Mesodermal cell (in vitro differentiated cells): ENCODE measurements around the gene CAB39L.

Experiments used
- H3K27ac ChIP-seq: 2 replicates; pipeline ENCODE4 v1.7.0; 2013; ENCODE audit warnings: mild to moderate bottlenecking, low read depth, low read length, moderate library complexity; ENCODE audit not compliant: severe bottlenecking
- H3K36me3 ChIP-seq: 2 replicates; pipeline ENCODE4 v1.7.1; 2013; ENCODE audit warnings: mild to moderate bottlenecking, low read length, moderate library complexity; ENCODE audit not compliant: control insufficient read depth, insufficient read depth
- H3K4me1 ChIP-seq: one replicate; pipeline ENCODE4 v1.7.1; 2013; ENCODE audit warnings: mild to moderate bottlenecking, low read length; ENCODE audit not compliant: insufficient read depth, control insufficient read depth, poor library complexity, severe bottlenecking
- H3K4me3 ChIP-seq: 2 replicates; pipeline ENCODE4 v1.7.0; 2013; ENCODE audit warnings: low read length, control low read depth, mild to moderate bottlenecking; ENCODE audit not compliant: insufficient read depth, poor library complexity, severe bottlenecking; ENCODE audit errors: extremely low read depth
- H3K9me3 ChIP-seq: 2 replicates; pipeline ENCODE4 v1.7.1; 2013; ENCODE audit warnings: mild to moderate bottlenecking, low read length, moderate library complexity; ENCODE audit not compliant: control insufficient read depth
- WGBS, 2 experiments: methylation state at CpG; one replicate each; pipeline ENCODE4 v1.1.5; 2013; ENCODE audit warnings: missing lambda C conversion rate in 2 of 2; ENCODE audit not compliant: insufficient coverage in 2 of 2; 5-methylcytosine and 5-hydroxymethylcytosine counted together

Gene CAB39L

DNA sequence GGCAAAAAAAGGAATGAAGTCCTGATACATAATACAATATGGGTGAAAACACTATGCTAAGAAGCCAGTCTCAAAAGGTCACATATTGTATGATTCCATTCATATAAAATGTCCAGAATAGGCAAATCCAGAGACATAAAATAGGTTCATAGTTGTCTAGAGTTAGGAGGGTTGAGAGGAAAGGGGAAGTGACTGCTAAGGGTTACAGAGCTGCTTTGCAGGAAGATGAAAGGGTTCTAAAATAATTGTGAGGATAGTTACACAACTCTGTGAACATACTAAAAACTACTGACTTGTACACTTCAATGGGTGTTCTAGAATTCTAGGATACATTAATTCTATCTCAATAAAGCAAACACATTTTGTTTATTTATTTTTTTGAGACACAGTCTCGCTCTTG is 25.7 kb downstream of the CAB39L start:
- H3K9me3 ChIP-seq: no peaks in the 10 kb centered on the region
- no peaks in the 10 kb centered on the region for H3K36me3 ChIP-seq
- no peak overlapping the region for H3K27ac ChIP-seq
- peaks cover 7% of the 10 kb centered on the region for H3K4me1 ChIP-seq
- no CpG with 5 or more reads among the region's 1 CpG for WGBS, 2 experiments
- H3K4me3 ChIP-seq: no peak overlapping the region

- Histone ChIP-seq H3K9me3 (no peaks in the 10 kb centered on the region), H3K4me1 (peaks cover 7% of the 10 kb centered on the region), H3K27ac (no peak overlapping the region), H3K4me3 (no peak overlapping the region), H3K36me3 (no peaks in the 10 kb centered on the region)
- 100% methylated on average over 1 of the region's 3 CpGs; no CpG with 5 or more reads in 1 of the 2 experiments for WGBS, 2 experiments
These were observed 26.7 kb downstream of the CAB39L start for GRCh38 chr13:49417161-49417560.

GRCh38 chr13:49412749-49413148 is 31.1 kb downstream of the CAB39L start:
- Histone ChIP-seq H3K27ac (no peak overlapping the region), H3K9me3 (no peaks in the 10 kb centered on the region), H3K4me1 (peaks cover 4% of the 10 kb centered on the region), H3K36me3 (no peaks in the 10 kb centered on the region), H3K4me3 (no peak overlapping the region)
- 89 to 90% methylated on average over 1 to 2 of the region's 2 CpGs for WGBS, 2 experiments

DNA sequence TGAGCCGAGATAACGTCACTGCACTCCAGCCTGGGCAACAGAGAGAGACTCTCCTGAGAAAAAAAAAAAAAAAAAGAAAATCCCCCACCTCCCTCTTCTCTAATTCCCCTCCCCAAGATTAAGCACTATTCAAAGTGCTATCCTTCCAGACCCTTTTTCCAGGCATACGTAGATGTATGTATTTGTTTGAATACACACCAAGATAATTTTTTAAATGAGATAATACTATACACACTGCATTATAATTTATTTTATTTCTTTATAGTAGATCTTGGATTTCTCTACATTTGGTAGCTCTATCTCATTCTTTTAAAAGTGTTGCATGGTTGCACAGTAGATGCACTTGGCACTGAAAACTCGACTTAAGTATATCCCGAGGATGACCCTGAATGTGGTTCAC is 32.5 kb downstream of the CAB39L start:
- no peaks in the 10 kb centered on the region for H3K36me3 ChIP-seq
- no peak overlapping the region for H3K4me3 ChIP-seq
- H3K9me3 ChIP-seq: no peaks in the 10 kb centered on the region
- no peak overlapping the region for H3K27ac ChIP-seq
- peaks cover 4% of the 10 kb centered on the region for H3K4me1 ChIP-seq
- WGBS, 2 experiments: 92 to 100% methylated on average over 2 of the region's 5 CpGs

- H3K27ac ChIP-seq: no peak overlapping the region
- H3K36me3 ChIP-seq: no peaks in the 10 kb centered on the region
- peaks cover 4% of the 10 kb centered on the region for H3K4me1 ChIP-seq
- H3K4me3 ChIP-seq: no peak overlapping the region
- H3K9me3 ChIP-seq: no peaks in the 10 kb centered on the region
These were observed 33.4 kb downstream of the CAB39L start for GRCh38 chr13:49410477-49410876.

GRCh38 chr13:49410006-49410405 is 33.9 kb downstream of the CAB39L start:
- H3K9me3 ChIP-seq: peaks cover 5% of the 10 kb centered on the region
- no peak overlapping the region for H3K4me3 ChIP-seq
- H3K36me3 ChIP-seq: no peaks in the 10 kb centered on the region
- peaks cover 4% of the 10 kb centered on the region for H3K4me1 ChIP-seq
- 93 to 100% methylated on average over 1 to 2 of the region's 4 CpGs for WGBS, 2 experiments
- no peak overlapping the region for H3K27ac ChIP-seq

DNA sequence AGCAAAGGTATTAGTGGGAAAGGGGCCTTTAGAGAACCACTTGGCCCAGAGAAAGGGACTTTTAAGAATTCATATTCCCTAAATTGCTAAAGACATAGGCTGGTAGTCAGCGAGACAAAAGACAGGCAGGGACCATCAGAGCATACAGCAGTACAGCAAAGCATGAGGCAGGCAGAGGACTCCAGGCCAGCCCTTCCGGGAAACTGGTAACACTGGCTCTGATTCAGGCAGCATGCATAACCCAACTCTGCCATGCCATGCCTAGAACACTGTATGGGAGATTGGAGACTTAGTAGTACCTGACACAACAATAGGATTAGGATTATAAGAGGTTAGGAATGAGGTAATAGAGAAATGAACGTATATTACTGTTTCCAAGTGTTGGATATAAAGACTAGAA is 34.9 kb downstream of the CAB39L start:
- Histone ChIP-seq H3K4me1 (peaks cover 4% of the 10 kb centered on the region), H3K4me3 (no peak overlapping the region), H3K27ac (no peak overlapping the region), H3K36me3 (no peaks in the 10 kb centered on the region), H3K9me3 (peaks cover 9% of the 10 kb centered on the region)
- 86 to 94% methylated on average over 2 to 3 of the region's 3 CpGs for WGBS, 2 experiments

- peaks cover 4% of the 10 kb centered on the region for H3K4me1 ChIP-seq
- WGBS, 2 experiments: 93 to 97% methylated on average over 3 of the region's 4 CpGs
- H3K27ac ChIP-seq: no peak overlapping the region
- H3K4me3 ChIP-seq: no peak overlapping the region
- no peaks in the 10 kb centered on the region for H3K36me3 ChIP-seq
- peaks cover 9% of the 10 kb centered on the region for H3K9me3 ChIP-seq
These were observed 35.9 kb downstream of the CAB39L start for GRCh38 chr13:49407936-49408335.

DNA sequence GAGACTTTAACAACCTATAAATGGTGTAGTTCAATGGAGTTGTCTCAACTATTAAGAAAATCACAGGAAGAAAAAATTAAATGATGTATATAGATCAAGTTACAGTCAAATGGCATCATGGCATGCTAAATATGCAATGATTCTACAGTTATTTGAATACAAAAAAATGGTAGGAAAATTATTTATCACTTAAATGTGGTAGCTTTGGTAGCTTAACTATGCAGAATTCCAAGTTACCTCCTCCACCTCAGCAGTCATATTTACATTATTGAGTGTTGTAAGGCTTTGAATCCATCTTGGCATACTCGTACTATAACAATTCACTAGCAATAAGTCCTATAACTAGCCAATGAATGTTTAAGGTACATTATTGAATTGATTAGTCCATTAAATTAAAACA is 36.8 kb downstream of the CAB39L start:
- no peak overlapping the region for H3K27ac ChIP-seq
- peaks cover 7% of the 10 kb centered on the region for H3K4me1 ChIP-seq
- no peak overlapping the region for H3K4me3 ChIP-seq
- no peaks in the 10 kb centered on the region for H3K36me3 ChIP-seq
- H3K9me3 ChIP-seq: peaks cover 9% of the 10 kb centered on the region
- no CpG with 5 or more reads among the region's 1 CpG for WGBS, 2 experiments

- H3K27ac ChIP-seq: no peak overlapping the region
- H3K9me3 ChIP-seq: peaks cover 9% of the 10 kb centered on the region
- WGBS, 2 experiments: 100% methylated on average over 1 of the region's 1 CpG; no CpG with 5 or more reads in 1 of the 2 experiments
- H3K4me3 ChIP-seq: no peak overlapping the region
- H3K4me1 ChIP-seq: peaks cover 16% of the 10 kb centered on the region
- no peaks in the 10 kb centered on the region for H3K36me3 ChIP-seq
These were observed 39.2 kb downstream of the CAB39L start for GRCh38 chr13:49404703-49405020.

DNA sequence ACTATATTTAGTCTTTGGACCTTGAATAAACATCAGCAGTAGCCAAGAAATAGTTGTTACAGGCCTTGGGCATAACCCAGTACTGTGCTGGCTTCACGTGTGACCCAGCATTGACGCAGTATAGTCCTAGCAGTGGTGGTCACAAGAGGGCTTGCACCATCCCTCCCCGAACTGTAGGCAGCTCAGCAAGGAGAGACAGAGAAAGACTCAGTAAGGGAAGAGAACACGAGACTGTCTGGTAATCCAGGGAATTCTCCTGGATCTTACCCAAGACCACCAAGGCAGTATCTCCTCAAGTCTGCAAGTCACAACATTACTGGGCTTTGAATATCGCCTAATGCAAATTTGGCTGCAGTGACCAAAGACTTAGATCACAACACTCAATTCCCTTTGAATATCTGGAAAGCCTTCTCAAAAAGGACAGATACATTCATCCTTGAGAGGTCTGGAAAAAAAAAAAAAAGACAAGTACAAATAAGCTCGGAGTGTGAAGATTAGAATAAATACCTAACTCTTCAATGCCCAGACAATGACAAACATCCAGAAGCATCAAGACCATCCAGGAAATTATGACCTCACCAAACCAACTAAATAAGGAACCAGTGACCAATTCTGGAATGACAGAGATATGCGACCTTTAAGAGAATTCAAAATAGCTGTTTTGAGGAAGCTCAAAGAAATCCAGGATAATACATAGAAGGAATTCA is 39.7 kb downstream of the CAB39L start:
- Histone ChIP-seq H3K4me3 (no peak overlapping the region), H3K27ac (no peak overlapping the region), H3K4me1 (peaks cover 16% of the 10 kb centered on the region), H3K36me3 (no peaks in the 10 kb centered on the region), H3K9me3 (peaks cover 9% of the 10 kb centered on the region)
- WGBS, 2 experiments: 81 to 84% methylated on average over 5 of the region's 7 CpGs
